Activated naive CD8-positive, alpha-beta T cell treated with anti-CD3 and anti-CD28 coated beads, Interleukin-2, amount 50 U/mL, for 16 hours (primary cell): Measurements from ENCODE around the gene HIVEP3.

Source experiments
- DNase-seq: peaks from one replicate; pipeline ENCODE4 v3.0.0-alpha.2; 2020; ENCODE audit warnings: low read depth, low spot score

Gene HIVEP3

DNA sequence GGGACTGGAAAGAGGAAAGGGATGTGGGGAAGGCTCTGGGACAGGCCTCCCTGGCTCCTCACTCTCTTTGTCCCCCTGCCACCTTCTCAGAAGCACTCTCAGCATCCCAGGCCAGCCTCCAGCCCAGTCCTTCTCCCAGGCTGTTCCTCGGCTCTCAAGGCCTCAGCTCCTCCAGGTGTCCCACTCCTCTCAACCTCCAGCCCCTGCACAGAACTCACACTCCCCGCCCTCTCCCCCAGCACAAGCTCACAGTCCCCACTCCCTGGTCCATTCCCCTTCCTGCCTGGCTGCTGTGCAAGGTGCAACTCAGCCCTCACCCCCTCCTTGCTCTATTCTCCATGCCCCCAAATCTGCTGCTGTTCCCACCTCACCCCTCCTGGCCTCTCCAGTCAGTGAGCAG, 185.0 kb downstream of the HIVEP3 start:
- no peak for DNase-seq

DNA sequence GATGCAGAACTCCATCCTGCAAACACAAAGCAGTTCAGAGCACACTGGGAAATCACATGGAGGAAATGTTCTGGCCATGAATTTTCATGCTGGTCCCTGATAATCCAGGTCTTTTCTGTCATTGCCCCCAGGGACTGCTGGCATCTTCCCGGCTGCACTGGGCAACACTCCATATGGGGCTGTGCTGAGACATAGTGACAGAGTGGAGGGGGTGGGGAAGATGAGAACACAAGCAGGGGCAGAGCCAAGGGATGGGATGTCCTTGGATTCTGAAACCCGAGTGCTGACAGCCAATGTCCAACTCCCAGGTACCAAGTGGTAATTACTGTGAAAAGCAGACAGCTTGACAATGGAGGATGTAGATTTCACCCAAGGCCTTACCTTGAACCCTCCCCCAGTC, 185.7 kb downstream of the HIVEP3 start:
- DNase-seq: no peak

DNA sequence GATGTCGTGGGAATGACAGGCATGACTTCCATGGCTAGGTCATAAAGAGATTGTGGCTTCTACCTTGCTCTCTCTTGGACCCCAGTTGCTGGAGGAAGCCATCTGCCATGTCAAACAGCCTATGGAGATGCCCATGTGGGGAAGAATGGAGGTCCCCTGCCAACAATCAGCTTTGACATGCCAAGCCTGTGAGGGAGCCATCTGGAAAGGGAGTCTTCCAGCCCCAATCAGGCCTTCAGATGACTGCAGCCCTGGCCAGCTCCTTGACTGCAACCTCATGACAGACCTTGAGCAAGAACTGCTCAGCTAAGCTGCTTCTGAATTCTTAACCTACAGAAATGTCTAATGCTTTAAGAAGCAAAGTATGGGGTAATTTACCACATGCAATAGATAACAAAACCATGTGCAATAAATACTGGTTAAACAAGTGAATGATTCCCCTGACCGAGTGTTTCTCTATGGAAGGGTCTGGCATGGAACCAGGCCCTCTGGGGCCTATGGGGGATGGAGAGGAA, 187.1 kb downstream of the HIVEP3 start:
- no peak for DNase-seq

DNA sequence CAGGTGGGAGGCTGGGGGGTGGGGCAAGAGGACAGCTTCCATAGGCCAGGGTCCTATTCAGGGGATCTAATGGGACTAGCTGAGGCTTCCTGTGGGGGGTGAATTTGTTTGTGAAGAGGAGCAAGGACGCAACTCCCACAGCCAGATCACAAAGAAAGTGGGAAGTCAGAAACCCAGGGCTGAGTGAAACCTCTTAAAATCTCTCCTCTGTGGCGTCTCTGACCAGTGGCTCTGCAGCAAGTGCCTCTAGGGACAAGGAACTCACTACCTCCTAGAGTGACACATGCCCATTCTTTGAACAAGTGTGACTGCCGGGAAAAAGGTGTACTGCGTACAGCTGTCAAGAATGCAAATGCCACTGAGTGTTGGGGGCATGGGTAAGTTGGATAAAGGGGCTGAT, 187.9 kb downstream of the HIVEP3 start:
- DNase-seq: no peak

DNA sequence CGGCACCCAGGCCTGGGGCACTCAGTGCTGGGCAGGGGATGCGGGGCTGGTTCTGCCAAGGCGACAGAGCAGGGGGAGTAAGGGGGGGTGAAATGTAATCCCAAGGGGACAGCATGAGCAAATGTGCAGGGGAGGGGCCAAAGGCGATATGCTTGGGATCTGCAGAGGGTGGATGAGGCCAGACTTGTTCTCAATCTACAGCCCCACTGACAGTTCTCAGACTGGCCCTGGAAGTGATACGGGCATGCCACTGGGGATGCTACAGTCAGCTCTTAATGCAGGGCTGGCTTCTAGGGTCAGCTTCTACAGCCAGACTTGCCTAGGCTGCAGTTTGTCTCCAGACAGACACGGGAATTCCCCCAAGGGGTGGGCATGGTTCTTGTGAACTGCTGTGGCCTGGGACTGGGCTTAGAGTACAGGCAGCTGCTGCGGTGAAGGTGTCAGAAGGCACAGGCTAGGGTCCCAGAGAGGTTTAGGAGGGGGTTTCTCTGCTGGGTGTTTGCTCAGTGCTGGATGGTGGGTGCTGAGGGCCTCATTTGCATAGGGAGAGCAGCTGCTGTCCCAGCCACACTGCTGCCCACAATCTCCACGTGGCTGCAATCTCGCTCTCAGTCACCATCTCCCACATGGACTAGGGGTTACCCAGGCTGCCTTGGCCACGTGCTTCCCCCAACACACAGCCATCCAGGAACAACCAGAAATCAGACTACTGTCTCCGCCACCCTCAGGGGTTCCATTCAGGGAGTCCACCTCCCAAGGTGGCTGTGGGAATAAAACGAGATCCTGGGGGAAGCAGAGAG, 190.1 kb downstream of the HIVEP3 start:
- DNase-seq: no peak

DNA sequence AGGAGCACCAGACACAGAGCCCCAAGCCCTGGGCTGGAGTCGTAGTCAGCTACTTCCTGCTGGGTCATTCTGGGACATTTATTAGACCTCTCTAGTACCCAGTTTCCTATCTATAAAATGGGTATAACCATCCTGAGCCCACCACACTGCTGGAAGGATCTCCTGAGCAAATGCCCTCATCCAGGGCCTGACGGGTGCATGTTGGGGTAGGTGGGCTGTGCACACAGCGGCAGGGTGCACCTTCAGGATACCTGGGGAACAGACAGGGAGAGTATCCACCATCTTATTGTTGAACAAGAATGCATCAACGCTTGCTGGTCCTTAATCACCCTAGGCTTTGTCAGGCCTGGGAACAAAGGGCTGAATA, 191.0 kb downstream of the HIVEP3 start:
- DNase-seq: no peak

DNA sequence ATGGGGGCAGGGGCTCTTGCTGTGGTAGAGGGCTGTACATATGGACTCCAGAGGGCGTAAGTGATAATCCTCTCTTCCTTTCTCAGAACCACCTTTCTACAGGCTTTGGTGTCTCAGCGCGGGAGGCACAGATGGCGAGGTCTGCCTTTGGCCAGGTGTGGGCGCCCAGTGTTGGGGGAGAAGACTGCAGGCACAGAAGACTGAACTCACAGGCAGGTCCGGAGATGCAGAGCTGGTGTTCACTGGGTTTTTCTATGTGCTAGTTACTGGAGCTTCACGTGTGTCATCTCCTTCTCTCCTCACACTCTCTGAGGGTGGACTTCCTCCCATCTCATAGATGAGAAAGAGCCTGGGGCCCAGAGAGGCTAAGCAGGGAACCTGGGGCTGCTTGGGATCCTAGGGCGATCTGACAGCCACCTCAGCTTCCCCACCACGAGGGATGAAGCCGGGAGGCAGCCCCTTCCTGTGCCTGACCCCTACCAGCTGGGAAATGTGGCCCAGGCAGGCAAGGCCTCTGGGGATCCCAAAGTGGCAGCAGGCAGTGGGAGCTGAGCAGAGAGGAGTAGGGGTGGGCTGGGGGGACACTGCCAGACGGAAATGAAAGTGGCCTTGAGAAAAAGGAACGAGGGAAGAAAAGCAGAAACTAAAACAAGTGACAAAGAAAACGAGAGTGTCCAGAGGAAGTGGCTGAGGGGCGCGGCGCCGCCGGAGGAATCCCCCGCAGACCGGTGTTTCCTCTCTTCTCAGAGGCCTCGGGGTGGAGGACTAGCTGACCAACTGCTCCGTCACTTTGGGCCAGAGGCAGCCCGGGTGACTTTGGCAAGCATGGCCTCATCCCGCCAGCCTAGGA, 191.6 kb downstream of the HIVEP3 start:
- no peak for DNase-seq

DNA sequence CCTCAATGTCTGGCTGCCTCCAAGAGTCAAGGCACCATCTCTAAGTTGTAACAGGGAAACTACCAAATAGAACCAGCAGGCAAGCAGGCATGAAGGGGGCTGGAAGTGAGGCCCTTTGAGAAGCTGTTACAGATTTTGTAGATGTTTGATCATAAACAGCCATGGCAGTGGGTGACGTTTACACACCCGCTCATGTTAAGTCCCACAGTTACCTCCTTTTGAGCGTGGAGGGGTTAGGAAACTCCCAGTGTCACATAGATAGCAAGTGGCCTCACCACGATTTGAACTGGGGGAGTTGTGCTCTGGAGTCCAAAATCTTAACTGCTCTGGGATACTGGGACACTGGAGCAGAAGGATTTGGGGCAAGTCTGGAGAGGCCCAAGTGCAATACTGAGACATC, 192.4 kb downstream of the HIVEP3 start:
- no peak for DNase-seq

DNA sequence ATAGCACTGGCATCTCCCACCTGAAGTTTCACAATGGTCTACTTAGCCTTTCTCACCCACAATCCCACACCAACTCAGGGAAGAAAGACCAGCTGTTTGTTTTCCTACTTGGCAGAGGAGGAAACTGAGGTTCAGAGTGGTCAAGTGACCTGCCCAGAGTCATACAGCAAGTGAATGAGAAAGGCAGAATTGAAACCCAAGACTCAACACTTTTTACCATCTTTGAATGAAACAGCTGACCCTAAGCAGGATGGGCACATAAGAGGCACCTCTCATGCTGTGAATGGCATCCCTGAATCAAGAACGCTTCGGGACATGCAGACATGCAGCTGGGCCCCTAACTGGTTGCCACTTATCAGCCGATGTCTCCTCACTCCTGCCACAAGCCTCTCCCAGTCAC, 193.8 kb downstream of the HIVEP3 start:
- no peak for DNase-seq

DNA sequence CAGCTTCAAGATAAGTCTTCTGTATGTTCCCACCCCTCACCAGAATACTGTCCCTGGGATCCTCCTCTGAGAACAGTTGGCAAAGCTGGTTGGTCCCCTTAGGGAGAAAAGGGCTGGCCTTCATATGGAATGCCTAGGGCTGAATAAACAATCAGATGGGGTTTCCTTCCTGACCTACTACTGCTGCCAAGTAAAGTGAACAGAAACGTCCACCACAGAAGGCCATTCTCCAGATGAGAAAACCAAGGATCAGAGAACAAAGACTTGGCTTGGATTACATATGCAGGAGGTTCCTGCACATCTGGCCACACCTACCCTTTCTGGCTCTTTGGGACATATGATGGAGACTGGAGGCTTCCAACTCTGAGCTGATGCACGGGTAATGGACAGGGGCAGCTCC, 194.5 kb downstream of the HIVEP3 start:
- DNase-seq: no peak

DNA sequence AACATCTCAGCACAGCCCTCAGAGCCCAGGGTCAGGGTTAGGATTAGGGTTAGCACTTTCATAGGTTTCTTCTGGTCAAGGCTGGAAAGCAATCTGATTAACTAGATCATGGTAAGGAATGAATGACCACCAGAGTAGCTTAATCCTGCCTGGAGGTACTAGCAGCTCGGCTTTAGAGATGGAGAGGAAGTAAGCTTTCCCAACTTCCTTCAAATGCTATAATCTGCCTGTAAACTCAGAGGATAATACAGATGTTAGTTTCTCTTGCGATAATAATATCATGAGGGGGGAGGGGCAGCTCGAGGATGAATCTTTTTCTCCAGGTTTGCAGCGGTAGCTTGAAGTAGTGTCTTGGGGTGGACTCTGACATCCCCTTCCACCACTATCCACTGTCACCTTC, 194.9 kb downstream of the HIVEP3 start:
- no peak for DNase-seq

DNA sequence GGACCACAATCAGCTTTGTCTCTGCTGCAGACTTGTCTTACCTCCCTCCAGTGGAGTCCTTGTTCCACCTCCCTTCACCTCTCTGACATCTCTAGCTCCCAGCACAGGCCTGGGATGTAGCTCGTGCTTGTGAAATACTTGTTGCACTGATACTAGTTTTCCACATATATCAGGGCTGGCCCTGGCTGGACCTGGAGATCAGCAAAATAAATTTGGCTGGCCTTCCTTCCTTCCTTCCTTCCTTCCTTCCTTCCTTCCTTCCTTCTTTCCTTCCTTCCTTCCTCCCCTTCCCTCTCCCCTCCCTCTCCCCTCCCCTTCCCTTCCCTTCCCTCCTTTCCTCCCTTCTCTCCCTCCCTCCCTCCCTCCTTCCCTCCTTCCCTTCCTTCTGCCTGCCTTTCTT, 196.5 kb downstream of the HIVEP3 start:
- DNase-seq: no peak

DNA sequence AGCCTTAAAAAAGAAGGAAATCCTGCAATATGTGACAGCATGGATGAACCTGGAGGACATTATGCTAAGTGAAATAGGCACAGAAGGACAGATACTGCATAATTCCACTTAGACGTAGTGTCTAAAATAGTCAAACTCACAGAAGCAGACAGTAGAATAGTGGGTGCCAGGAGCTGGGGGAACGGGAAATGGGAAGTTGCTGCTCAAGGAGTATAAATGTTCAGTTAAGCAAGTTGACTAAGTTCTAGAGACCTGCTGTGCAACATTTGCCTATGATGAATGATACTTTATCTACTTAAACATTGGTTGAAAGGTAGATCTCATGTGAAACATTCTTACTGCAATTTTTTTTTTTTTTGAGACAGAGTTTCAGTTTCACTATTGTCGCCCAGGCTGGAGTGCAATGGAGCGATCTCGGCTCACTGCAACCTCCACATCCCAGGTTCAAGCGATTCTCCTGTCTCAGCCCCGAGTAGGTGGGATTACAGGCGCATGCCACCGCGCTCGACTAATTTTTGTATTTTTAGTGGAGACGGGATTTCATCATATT, 197.8 kb downstream of the HIVEP3 start:
- no peak for DNase-seq

DNA sequence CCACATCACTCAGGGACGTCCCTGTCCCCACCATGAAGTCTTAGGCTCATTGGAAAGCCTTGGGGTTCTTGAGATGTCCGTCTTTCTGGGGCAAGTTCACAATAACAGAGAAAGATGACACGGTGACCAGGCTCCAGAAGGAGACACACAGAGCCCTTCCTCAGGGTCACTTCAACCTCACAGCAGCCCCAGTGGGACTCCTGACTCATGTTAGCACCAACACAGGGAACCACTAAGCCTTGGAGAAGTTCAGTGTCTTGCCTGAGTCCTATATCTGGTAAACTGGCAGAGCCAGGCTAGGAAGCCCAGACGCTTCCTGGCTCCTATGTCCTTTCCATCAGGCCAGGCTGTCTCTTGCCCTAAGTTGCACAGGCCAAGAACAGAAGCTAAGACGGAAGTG, 199.1 kb downstream of the HIVEP3 start:
- no peak for DNase-seq

DNA sequence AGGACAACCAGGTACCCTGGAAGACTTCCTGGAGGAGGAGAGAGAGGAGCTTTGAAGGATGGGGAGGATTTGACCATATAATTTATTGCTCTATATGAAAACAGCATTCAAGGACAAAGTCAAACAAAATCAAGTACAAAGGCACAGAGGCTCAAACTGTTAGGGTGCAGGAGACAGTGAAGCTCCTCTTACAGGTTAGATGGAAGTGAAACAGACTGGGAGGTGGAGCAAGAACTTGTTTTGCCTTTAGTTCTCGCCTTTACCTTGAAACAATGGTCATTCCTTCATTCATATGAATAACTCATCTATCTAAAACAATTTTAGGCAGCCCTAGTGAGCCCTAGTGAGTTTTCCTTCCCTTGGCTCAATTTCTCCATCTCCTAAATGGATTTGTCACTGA, 199.6 kb downstream of the HIVEP3 start:
- no peak for DNase-seq

DNA sequence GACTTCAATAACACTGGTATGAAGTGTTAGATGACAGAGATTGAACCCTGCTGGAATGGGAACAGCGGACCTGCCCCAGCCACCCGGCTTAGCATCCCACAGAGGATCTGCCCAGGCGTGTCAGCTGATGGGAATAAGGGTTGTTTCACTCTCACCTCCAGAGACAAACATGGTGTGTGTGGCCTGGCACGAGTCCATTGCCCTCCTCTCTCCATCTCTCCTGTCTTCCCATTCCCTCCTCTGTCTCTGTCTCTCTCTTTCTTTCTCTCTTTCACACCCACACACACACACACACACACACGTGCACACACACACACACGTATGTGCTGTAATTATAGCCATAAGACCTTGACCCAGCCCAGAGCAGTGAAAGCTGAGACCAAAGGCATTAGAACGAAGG, 200.2 kb downstream of the HIVEP3 start:
- no peak for DNase-seq

DNA sequence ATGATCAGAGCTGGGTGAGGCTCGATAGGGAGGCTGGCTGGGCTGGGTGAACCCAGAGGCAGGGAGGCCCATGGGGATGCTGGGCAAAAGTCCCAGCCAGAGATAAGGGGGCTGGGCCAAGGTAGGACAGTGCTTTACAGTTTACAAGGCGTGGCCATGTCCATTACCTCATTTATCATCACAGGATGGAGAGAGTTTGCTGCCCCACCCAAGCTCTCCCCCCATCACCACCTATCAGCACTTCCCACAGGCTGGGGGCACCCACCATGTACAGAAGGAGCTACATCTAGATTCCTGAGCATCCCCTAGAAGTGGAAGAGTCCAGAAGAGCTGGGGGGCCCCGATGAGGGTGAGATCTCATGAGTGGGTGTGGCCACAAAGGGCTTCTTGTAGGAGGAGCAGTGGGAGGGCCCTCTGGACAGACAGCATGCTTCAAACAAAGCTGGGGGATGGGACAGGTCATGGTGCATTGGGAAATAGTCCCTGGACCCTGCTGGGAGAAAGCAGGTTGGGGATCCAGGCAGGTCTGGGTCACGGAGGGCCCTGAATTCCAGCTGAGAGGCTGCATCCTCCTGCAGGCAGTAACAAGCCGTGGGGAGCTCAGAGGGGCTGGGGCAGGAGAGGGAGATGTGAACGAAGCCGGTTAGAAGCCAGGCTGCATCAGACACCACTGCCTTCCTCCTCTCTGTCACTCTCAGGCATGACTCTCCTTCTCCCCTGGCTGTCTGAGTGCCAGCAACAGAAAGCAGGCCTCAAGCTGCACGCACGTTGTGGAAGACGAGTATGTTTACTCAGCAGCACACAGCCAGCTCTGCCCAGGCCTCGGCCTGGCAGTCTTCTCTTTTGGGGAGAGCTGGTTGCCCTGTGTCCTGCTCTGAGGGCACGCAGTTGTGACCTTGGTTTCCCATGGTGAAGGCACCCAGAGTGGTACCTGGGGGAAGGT, 202.3 kb downstream of the HIVEP3 start:
- DNase-seq: no peak

DNA sequence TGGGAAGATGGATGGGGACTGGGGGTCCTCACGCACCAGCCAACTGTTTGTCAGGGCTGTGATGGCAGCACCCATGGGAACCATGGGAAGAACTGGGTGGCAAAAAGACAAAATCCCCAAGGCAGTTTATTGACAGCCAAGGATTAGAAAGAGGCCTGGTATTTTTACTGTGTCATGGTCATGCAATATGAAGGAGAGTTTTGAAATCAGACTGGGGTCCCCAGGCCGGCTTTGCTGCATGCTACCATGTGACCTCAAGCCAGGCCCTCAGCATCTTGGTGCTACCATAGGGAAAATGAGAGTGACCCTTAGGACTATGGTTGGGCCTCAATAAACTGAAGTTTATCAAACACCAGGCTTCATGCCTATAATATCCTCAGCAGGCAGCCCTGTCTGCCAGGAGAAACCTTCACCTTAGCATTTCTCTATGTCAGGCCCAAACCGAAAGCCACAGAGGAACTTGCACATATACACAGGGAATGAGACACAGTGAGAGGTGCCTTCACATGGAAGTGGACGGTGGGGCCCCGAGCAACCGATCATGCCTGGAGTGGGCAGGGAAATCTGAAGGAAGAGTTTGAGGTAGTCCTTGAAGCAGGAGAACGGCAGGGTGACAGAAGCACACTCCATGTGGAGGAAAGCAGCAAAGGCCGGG, 203.2 kb downstream of the HIVEP3 start:
- DNase-seq: no peak

DNA sequence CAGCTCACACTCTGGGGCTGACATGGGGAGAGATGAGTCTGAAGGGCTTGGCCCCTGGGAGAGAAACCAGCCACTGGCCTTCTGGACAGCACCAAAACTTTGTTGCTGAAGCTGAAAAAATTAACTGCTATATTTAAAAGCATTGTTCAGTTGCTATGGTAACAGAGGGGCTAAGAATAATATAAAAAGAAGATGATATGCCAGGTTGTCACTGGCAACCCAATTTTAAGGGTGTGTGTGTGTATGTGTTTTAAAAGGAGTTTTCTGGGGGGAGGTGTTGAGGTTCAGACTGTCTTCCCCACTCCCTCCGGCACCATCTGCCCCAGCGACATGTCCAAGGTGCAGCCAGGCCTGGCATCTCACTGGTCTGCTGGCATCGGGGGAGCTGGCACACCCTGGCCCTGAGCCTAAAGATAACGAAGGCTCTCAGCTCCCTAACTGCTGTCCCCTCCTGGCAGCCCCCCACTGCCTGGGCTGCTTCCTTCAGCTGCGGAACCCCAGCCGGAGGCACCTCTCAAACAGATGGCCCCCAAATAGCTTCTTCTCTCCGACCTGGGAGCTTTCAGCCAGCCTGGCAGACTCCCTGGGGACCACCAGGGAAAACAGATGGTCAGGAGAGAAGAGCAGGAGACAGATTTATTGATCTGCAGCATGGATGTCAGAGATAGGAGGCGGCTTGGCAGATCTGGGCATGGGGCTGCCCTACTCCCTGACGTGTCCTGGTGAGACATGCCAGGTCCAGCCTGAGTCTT, 203.9 kb downstream of the HIVEP3 start:
- DNase-seq: no peak
